GM19395 (cell line): ENCODE measurements around the gene FILIP1.

Experiments used
- ATAC-seq: cut with Tn5 transposase; IDR thresholded peaks from one replicate; pipeline ENCODE4 v1.9.1; 2021; ENCODE audit warnings: mild to moderate bottlenecking, moderate library complexity; ENCODE audit not compliant: unreplicated experiment

Gene FILIP1

DNA sequence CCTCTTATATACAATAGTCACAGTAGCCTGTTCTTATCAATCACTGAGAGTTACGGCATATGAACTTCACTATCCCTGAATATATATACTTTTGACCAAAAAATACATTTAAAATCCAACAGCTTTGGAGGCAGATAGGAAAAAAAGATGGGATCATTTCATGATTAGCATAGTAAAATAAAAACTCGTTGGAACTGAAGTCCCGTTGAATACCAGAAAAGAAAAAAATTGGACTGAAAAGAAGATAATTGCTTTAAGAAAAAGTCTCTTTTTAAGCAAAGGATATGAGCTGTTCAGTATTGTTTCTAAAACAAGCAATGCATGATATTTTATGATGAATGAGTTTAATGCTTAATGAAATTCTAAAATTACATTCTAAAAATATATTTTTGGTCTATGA is 4.4 kb upstream of the FILIP1 start:
- ATAC-seq: no peak

DNA sequence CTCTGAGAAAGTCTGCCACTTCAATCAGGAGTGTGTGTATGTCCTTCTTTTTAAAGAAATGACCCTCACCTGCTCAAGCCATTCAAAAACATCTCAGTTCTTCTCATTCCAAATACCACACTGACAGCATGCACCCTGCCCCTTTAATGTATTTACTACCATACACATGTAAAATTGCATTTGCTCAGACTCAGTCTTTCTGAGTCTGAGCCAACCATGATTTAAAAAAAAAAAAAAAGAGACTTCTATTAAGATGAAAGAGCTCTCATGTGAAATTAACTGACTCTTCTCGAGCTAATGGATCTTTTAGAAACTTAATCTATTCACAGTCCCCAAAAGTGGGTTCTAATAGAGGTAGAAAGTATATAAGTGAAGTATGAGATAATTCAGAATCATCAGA is 1.4 kb upstream of the FILIP1 start:
- no peak for ATAC-seq

DNA sequence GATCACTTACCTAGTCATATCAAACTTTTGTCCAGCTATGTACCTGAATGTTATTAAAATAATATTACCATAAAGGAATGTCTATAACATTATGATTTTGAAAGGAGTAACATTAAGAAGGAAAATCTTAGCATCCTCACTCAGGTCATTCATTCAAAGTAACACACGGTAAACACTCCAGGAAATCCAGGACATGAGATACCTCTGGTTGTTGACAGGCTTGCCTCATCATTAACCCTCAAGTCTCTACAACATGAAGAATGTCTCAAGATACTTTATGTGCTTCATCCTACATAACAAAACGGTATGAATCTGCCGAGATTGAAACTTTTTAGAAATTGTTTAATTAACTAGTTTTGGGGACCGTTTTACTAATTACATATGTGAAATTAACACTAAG is 690 bp upstream of the FILIP1 start:
- ATAC-seq: no peak

DNA sequence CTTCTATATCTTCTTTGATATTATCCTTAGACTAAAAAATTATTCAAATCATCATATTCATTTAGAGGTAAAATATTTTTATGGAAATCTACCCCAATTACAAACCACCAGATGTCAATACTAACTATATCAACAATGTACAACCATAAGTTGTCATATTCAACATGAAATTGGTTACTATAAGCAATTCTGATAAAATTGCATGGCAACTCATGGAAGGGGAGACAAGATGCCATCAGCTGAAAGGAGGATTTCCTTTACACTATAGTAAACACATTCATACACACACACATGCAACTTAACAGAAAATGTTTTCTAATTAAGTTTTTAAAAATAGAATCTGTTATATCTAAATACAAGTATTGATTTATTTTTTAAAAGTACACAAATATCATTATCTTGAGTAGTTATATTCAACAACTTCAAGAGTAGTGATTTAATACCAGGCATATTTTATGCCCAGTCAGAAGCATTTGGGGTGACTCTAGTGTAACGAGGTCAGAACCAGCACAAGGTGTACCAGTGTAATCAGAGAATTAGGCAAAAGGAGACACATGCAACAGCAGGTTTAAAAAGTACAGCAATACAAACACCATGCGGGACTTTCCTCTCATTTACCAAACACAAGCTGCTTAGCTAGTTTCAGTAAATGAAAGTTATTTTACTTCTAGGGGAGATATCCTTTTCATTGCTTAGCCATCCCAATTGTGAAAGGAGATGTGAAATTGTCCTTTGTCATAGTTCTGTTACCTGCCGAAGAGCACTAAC is 1.0 kb downstream of the FILIP1 start:
- ATAC-seq: peak; percentile 27

DNA sequence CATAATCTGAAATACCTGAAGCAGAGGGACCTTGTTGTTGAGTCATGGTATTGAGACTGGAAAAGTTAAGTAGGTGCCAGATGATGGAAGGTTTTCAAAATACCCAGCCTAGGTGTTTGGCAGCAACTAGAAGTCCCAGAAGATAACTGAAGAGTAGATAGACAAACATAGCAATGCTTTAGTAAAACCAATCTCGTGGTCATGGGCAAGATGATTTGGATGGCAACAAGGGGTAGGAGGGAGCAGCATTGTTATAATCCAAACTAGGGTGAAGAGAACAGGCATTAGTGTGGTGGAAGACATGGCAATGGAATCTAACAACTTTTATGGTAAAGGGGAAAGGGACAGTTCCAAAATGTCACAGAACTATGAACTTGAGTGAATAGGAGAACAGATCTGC is 2.3 kb downstream of the FILIP1 start:
- ATAC-seq: no peak

DNA sequence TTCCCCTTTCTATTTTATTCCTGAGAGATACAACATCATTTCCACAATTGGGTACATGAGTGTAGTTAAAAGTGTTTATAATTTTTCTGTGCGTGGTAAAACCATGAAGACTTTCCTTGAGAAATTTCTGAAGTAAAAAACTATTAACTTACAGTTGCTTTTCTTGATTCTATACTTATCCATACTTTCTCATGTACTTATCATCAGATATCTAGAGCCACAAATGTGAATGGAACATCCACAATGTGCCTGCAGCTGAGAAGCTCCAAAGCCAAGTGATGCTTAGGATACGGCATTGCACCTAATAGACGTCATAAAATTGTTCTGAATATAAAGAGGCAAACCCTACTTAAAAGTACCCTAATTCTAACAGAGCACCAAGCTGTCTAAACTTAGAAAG is 2.9 kb downstream of the FILIP1 start:
- no peak for ATAC-seq

DNA sequence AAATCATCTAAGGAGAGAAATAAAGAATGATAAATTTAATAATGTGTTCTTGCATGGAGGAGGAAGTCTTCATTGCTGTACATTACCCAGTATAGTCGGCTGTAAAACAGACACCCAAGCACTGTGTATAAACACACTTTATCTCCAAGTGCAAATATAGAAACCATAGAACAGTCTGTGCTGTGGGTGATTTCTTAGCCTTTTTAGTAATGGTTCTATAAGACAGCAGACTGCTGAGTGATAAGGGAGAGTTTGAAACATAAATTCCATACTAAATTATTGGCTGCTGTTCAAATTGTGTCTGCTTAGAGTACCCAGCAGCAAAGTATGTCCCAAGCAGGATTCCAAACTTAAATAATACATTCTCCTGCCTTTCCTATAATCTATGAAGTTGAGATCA is 4.6 kb downstream of the FILIP1 start:
- ATAC-seq: no peak

DNA sequence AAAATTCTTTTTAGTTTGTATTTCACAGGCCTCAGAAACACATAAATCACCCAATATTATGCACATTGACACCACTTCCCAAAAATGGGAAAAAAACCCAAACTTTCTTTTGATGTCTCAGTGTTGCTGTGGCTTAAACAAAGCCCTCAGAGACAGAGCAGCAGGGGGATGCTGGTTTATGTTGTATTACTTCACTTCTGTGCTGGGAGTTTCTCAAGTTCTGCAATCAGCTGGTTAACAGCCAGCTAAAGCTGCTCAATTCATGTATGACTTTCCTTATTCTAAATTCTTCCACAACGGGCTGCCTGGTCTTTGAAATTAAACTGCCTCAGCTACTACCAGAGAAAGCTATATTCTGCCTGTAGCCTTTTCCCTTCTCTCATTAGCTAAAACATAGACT is 5.6 kb downstream of the FILIP1 start:
- ATAC-seq: no peak

DNA sequence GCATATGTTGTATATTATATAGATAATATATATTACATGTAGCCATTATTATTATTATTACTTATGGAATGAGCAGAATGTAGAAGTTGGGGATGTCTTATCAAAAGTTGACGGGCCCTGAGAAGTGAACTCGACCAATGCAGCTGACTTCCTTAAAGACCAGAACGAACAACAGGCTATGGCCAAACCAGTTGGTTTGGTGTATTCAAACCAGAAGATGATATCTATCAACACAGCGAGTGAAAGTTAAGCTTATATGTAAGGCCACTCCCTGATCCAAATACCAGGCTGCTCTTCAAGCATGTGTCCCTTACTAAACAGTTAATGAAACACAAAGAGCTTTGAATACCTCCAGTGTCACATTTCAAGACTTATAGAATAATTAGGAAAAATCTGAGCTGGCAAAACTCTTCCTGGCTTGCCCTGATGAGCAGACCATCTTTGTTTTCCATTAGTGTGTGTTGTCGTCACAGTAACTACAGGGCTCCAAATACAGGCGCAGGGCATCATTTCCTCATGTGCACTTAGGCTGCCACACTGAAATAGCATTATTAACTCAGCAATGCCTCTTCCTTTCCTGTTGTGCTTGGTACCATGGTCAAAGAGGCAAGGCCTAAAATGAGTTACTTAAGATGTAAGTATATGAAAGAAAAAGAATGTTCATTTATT is 6.6 kb downstream of the FILIP1 start:
- no peak for ATAC-seq

DNA sequence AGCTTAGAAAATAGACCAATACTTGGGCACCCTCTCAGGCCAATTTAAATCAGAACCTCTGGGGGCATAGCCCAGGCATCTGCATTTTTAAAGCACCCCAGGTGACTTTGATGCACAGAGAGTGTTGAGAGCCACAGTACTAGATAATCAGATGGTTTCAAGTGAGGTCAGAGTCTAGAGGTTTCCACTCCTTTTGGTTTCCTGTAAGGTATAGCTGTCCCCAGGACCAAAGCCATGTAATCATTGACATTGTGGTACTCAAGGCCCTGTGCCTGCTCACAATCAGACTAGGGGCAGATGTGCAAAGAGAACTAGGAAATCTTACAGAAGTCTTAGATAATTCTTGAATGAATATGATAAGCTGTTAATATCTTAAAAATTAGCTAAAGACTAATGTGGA is 9.1 kb downstream of the FILIP1 start:
- ATAC-seq: peak; percentile 95

DNA sequence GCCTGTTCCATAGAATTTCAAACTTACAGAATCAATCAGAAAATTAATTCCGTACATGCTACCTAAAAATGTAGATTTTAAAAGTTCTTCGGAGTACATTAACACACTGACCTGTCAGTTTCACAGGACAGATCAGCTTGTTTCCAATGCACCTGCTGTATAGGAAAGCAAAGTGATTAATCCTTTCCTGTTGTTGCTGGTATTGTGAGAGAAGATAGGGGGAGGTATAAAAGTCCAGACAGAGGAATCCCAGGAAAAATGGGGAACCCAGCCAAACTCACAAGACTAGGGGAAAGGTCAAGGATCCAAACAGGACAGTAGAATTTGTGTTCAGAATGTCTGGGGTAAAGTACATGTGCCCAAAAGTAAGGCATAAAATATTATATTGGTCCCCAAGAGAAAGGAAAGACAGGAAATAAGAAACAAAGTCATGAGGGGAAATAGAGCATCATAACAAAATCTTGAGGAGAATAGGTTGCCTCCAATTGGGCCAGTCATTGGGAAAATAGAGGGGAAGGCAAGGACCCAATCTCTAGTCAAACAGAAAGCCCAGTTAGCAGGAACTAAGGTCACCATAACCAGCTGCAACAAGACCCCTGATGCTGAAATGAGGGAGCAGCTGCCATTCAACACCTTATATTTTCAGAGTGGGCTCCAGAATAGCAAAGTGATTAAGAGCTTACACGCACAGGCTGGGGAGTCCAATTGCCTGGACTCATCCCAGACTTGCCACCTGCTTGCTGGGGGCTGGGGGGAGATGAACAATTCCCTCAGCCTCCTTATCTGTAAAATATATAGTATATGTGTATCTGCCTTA is 10.3 kb downstream of the FILIP1 start:
- ATAC-seq: no peak

DNA sequence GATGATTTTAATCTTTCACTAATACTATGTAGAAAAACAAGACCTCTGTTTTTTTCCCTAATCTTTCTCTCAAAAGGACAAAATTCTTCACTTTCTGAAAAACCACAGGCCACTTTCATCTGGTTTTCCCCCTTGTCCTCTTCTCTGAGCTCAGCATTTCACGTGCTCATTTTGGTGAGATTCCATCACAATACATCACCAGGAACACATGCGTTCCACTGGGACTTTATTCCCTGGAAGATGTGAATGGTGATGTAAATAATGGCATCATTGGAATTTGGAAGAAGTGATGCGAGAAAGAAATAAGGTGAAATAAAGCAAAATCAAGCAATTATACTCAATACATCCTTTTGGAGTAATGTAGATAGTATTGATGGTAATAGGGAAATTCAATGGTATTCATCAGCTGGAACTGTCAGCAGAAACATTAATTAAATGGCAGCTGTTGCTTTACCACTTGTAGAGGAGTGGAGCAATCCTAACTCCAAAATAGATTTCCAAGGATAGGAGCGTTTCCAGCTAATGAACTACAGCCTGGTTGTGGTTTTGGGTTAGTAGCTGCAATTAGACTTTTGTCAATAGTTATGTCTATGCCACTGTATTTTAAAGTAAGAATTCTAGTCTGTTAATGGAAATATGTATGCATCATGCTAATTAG is 11.5 kb downstream of the FILIP1 start:
- no peak for ATAC-seq

DNA sequence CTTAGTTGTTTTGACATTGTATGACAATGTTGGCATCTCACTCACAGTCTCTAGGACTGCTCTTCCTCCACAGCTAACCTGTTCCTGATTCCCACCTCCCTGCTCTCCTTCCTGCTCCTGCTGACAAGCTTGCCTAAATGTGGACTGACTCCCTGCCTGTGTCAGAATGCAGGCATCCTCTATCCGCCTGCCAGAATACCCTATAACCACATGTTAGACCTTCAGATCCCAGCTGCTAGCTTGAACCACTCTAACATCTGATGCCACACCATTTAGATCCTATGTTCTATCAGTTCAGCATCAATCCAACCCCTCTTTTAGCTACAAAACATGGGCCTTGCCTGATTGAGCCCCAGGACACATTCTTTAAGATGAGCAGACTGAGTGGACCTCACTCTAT is 12.2 kb downstream of the FILIP1 start:
- no peak for ATAC-seq

DNA sequence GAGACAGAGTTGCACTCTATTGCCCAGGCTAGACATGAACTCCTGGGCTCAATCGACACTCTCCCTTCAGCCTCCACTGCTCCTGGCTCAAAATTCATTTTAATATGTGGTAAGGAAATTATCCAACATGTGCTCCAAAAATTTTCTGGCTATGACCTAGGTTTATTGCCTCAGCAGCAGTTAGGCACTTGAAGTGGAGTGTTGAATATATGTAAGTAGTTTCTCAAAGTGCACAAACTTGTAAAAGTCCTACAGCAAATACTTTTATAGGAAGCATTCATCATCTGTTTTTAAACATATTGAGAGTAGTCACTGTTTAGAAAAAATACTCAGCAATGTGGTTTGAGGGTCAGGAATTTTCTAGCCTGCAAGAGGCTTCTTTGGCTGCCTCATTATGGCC is 13.2 kb downstream of the FILIP1 start:
- ATAC-seq: no peak

DNA sequence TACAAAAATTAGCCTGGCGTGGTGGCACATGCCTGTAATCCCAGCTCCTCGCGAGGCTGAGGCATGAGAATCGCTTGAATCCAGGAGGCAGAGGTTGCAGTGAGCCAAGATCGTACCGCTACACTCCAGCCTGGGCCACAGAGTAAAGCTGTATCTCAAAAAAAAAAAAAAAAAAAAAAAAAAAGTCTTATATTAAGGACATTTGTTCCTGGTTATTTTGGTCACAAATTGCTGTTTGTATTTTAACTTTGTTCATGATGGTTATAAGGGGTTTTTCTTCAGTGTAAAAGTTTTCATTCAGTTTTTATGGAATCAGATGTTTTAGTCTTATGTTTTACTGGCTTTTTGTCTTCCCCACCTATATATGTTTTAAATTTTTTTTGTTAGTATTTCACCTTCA is 13.9 kb downstream of the FILIP1 start:
- ATAC-seq: no peak

DNA sequence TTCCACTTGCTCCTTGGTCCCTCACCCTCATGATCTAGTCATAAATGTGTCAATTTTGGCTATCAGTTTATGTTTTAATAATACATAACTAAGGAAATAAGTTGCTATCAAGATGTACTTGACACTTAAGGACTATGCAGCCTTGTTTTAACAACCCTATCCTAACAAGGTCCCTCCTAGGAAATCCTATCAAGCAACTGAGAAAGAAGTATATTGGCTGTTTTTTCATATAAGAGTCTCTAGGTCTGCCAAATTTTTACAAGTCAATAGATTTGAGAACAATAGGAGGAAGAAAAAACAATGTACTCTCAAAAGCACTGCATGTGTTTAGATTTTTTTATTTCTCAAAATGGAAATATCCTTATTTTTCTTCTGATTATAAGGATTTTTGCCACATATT is 14.7 kb downstream of the FILIP1 start:
- no peak for ATAC-seq

DNA sequence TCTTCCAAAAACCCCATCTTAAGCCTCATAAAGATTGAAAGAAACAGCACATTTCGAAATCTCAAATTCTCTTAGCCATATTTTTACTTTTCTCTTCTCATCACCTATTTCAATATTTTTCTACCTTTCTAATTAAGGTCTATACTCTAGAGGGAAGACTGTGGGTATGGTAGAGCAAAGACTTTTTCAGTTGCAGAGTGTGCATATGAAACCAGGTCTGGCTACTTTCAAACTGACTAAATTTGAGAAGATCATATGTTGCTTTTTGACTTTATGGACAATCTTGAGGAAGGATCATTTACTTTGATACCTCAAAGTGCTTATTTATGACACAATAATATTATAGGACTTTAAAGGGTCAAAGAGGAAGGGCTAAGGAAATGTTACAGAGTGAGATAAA is 20.7 kb downstream of the FILIP1 start:
- ATAC-seq: peak; percentile 98

DNA sequence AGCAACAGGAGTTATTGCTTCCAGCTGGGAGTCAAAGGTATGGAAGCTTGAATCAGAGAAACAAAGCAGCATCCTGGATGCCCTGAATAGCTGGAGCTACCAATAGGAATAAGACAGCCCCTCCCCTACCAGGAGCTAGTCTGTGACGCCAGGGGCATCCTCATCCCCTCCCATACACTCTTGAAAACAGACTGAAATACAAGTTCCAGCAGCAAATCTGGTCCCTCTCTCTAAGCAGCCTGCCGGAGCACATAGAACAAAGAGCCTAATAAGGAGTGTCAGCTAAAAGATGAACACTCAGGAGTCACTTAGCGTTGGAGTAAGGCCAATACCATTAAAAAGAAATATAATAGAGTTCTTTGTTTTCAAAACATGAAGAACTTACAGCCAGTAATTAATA is 25.6 kb downstream of the FILIP1 start:
- ATAC-seq: no peak

DNA sequence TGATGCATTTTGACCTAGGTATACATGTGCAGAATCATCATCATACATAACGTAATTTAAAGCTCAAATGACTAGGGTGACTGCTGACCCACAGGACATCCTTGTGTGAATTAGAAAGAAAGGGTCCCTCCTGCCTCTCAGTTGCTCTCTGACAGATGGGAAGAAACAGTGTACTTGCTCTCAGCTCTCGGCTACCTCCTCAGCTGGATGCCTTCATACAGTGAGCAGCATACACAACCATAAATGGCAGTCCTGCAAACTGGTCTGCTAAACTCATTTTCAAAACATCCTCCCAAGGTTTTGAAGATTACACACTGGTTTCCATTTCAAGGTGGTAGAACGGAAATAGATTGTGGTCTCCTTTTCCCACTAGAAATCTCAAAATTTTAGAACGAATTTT is 26.3 kb downstream of the FILIP1 start:
- ATAC-seq: no peak

DNA sequence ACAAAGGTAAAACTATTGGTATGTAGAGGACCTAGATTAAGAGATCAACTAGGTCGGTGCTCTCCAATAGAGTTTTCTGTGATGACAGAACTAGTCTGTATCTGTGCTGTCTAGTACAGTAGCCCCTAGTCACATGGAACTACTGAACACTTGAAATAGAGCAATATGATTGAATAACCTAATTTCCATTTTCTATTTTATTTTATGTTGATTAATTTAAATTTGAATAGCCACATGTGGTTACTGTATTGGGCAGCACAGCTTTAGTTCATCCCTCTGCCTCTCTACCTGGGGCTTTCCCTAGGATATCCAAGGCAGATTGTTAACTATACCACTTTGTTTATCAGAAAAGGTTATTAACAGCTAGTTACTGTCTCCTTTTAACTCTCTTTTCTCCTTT is 27.0 kb downstream of the FILIP1 start:
- no peak for ATAC-seq

DNA sequence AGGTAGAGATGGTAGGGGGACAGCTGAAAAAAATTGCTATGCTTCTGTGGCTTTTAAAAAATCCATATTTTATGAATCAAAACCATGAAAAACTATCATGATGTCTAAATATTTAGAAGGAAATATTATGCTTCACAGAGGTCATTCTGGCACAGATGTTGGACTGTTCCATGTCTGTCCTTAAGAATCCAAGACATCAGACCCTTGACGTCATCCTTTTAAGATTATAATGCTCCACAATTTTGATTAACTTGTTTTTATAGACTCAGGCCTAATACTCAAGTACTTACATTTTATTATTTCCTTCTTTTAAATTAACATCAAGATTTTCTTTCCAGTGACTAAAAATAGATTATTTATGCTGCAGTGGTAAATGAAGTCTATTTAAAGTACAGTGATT is 29.7 kb downstream of the FILIP1 start:
- ATAC-seq: no peak
